ENCODE results near the gene CNNM4.

GRCh38 chr2:96846825-96847224 lies 86.1 kb downstream of the CNNM4 start:
- no peak for TF ChIP-seq CEBPB (IDR thresholded peaks at IDR 0.05)
- TF ChIP-seq REST (IDR thresholded peaks at IDR 0.05) = no peak
- no peak for TF ChIP-seq RCOR1 (IDR thresholded peaks at IDR 0.05; ENCODE audit: low read depth, low read length)
- TF ChIP-seq POLR2A (IDR thresholded peaks at IDR 0.05; ENCODE audit: low read length) = no peak
- TF ChIP-seq CTCF (IDR thresholded peaks at IDR 0.05) = no peak
- no peak for TF ChIP-seq POLR2AphosphoS2 (conservative IDR thresholded peaks at IDR 0.05; ENCODE audit: low read length)
- TF ChIP-seq ZC3H11A (IDR thresholded peaks at IDR 0.05) = no peak
- TF ChIP-seq FOXS1 (CRISPR knock-in tag; IDR thresholded peaks at IDR 0.05) = no peak
- no peak for TF ChIP-seq EP300 (IDR thresholded peaks at IDR 0.05)
- no peak for TF ChIP-seq BHLHE40 (IDR thresholded peaks at IDR 0.05; ENCODE audit: low read depth, low read length)
- TF ChIP-seq MAX (IDR thresholded peaks at IDR 0.05) = no peak
- no peak for TF ChIP-seq KDM5A (IDR thresholded peaks at IDR 0.05)
- TF ChIP-seq BCL3 (IDR thresholded peaks at IDR 0.05) = no peak
- no peak for TF ChIP-seq USF2 (IDR thresholded peaks at IDR 0.05)

Data from A549 (cell line).